Upper lobe of left lung (tissue), 4 donors: ENCODE measurements around the gene IGSF21.

Experiments
- CTCF ChIP-seq, 6 experiments: fragments of 450-650 bp in 4 of 6; fragments of 200-600 bp in 2 of 6; sonication (generic) in 2 of 6; IDR thresholded peaks; one replicate each; pipeline ENCODE4 v1.5.1; 2016 to 2019; ENCODE audit warnings: antibody characterized with exemption in 6 of 6
- EP300 ChIP-seq, 4 donors: sonication (generic); formaldehyde crosslinking; IDR thresholded peaks; one replicate each; pipeline ENCODE4 v1.5.1; 2017; ENCODE audit warnings: antibody characterized with exemption in 4 of 4, control low read depth in 2 of 4
- POLR2A ChIP-seq, 4 donors: fragments of 450-650 bp; IDR thresholded peaks; one replicate each; pipeline ENCODE4 v1.5.1; 2016 to 2017; ENCODE audit warnings: antibody characterized with exemption in 4 of 4, mild to moderate bottlenecking in 2 of 4
- POLR2AphosphoS5 ChIP-seq, 2 donors: sonication (generic); formaldehyde crosslinking; IDR thresholded peaks; one replicate each; pipeline ENCODE4 v1.5.1; 2017; ENCODE audit warnings: antibody characterized with exemption in 2 of 2

- TF ChIP-seq CTCF (IDR thresholded peaks at IDR 0.05) (no peak), EP300 (IDR thresholded peaks at IDR 0.05) (no peak), POLR2A (IDR thresholded peaks at IDR 0.05) (no peak), POLR2AphosphoS5 (IDR thresholded peaks at IDR 0.05) (no peak)
Observed at GRCh38 chr1:18123467-18123992, 15.9 kb downstream of the IGSF21 start.
